Vagina (tissue), 2 donors: Measurements from ENCODE around the gene HELQ.

ENCODE experiments used
- POLR2A ChIP-seq, 2 donors: fragments of 450-650 bp; IDR thresholded peaks; one replicate each; pipeline ENCODE4 v1.6.1; 2017; ENCODE audit warnings: antibody characterized with exemption in 2 of 2, mild to moderate bottlenecking in 2 of 2, moderate library complexity in 2 of 2
- POLR2AphosphoS5 ChIP-seq, 2 donors: sonication (generic); formaldehyde crosslinking; IDR thresholded peaks; one replicate each; pipeline ENCODE4 v1.9.0; 2017; ENCODE audit warnings: antibody characterized with exemption in 2 of 2, mild to moderate bottlenecking in 2 of 2, low read depth in 1 of 2; ENCODE audit not compliant: insufficient read depth in 1 of 2
- TF ChIP-seq, protein P1 (sequence below), 3 experiments: fragments of 450-650 bp in 2 of 3; fragments of 200-600 bp in 1 of 3; sonication (generic) in 1 of 3; IDR thresholded peaks; one replicate each; pipeline ENCODE4 v1.5.1; 2017 to 2019; ENCODE audit warnings: antibody characterized with exemption in 3 of 3, mild to moderate bottlenecking in 2 of 3, moderate library complexity in 2 of 3

DNA sequence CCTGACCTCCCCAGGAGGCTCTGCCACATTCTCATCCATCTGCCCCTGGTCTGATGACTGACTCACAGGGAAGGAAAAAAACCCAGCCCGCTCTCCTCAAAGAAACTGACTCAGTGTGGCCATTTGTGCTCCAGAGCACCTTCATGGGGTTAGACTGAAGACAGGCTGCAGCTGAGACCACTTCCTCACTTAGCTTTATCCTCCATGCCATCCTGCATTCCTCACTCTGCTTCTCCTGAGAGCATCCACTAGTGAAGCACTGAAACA lies 85.0 kb downstream of the HELQ start:
- TF ChIP-seq, protein P1, sequence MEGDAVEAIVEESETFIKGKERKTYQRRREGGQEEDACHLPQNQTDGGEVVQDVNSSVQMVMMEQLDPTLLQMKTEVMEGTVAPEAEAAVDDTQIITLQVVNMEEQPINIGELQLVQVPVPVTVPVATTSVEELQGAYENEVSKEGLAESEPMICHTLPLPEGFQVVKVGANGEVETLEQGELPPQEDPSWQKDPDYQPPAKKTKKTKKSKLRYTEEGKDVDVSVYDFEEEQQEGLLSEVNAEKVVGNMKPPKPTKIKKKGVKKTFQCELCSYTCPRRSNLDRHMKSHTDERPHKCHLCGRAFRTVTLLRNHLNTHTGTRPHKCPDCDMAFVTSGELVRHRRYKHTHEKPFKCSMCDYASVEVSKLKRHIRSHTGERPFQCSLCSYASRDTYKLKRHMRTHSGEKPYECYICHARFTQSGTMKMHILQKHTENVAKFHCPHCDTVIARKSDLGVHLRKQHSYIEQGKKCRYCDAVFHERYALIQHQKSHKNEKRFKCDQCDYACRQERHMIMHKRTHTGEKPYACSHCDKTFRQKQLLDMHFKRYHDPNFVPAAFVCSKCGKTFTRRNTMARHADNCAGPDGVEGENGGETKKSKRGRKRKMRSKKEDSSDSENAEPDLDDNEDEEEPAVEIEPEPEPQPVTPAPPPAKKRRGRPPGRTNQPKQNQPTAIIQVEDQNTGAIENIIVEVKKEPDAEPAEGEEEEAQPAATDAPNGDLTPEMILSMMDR (IDR thresholded peaks at IDR 0.05), result no peak
- no peak for TF ChIP-seq POLR2AphosphoS5 (IDR thresholded peaks at IDR 0.05; ENCODE audit: insufficient read depth in 1 of 2, low read depth in 1 of 2)
- TF ChIP-seq POLR2A (IDR thresholded peaks at IDR 0.05), result no peak
